HCT116 (cell line): ENCODE data around the gene NEURL2. TPM values are rescaled to one million over a fixed set of nuclear protein-coding genes. Genes with fewer than 3 reads are reported as not detected.

ENCODE experiments used
- ATAC-seq: fragments of 200-7000 bp; cut with Tn5 transposase; 2 replicates; pipeline ENCODE4 v1.9.1; 2020; ENCODE audit warnings: mild to moderate bottlenecking, moderate library complexity
- BruUV-seq: library from RNA; stranded (reverse); fragments of 400-500 nt; replicated peaks from 2 replicates; lab custom pipeline; 2021; lab: Mats Ljungman, UMichigan
- CTCF ChIA-PET: fragments of 300-600 bp; sonication (Branson Sonifier 250); formaldehyde crosslinking; loops from one replicate; lab custom pipeline; 2021; ENCODE audit warnings: antibody characterized with exemption; lab: Charles Lee
- POLR2A ChIA-PET: fragments of 300-600, 350-600 bp; sonication (Branson Sonifier 250); formaldehyde crosslinking; loops from one replicate; lab custom pipeline; 2021; ENCODE audit warnings: antibody characterized with exemption; lab: Charles Lee
- RAD21 ChIA-PET, 2 experiments: fragments of 300-600 bp; sonication (Branson Sonifier 250); formaldehyde crosslinking; loops; one replicate each; lab custom pipeline; 2023; ENCODE audit warnings: low total read pairs in 2 of 2; ENCODE audit not compliant: uncharacterized antibody in 2 of 2, unreplicated experiment in 2 of 2, low non-redundant PET in 1 of 2; lab: Charles Lee
- DNase-seq: peaks from one replicate; pipeline ENCODE4 v3.0.0-alpha.2; 2010; ENCODE audit warnings: low read depth, low spot score
- H2AFZ ChIP-seq: fragments of 200-600 bp; shearing (Covaris generic), sonication (generic); 2 replicates; pipeline ENCODE4 v1.6.1; 2017; ENCODE audit warnings: low read depth, mixed run types, mixed read lengths, antibody characterized with exemption, low read length; ENCODE audit not compliant: poor library complexity, severe bottlenecking
- H3K27ac ChIP-seq: 2 replicates; pipeline ENCODE4 v1.5.1; 2012; ENCODE audit warnings: low read depth, low read length
- H3K27me3 ChIP-seq: fragments of 200-600 bp; sonication (generic); 2 replicates; pipeline ENCODE4 v1.6.1; 2016; ENCODE audit warnings: mixed run types, low read length, mixed read lengths; ENCODE audit not compliant: insufficient read depth
- H3K36me3 ChIP-seq, 2 experiments: fragments of 200-500 bp in 1 of 2; fragments of 200-600 bp in 1 of 2; sonication (Bioruptor generic) in 1 of 2; sonication (generic) in 1 of 2; 2 replicates each; pipeline versions ENCODE4 v1.5.1 to v1.6.1; 2014 to 2016; ENCODE audit warnings: low read length in 2 of 2, inconsistent platforms in 1 of 2, mixed read lengths in 1 of 2, mixed run types in 1 of 2; ENCODE audit not compliant: insufficient read depth in 2 of 2, control insufficient read depth in 1 of 2
- H3K4me1 ChIP-seq, 2 experiments: fragments of 200-600 bp in 1 of 2; sonication (generic) in 1 of 2; 2 replicates each; pipeline versions ENCODE4 v1.5.1 to v1.6.1; 2012 to 2017; ENCODE audit warnings: low read length in 2 of 2, inconsistent platforms in 1 of 2, mild to moderate bottlenecking in 1 of 2, mixed read lengths in 1 of 2, mixed run types in 1 of 2, moderate library complexity in 1 of 2; ENCODE audit not compliant: insufficient read depth in 2 of 2, control insufficient read depth in 1 of 2
- H3K4me2 ChIP-seq: fragments of 200-600 bp; sonication (generic); 2 replicates; pipeline ENCODE4 v1.6.1; 2017; ENCODE audit warnings: mixed run types, low read length, mixed read lengths
- H3K4me3 ChIP-seq, 2 experiments: fragments of 200-600 bp in 1 of 2; sonication (generic) in 1 of 2; replicated peaks in 1 of 2; 2 replicates each; pipeline ENCODE4 v1.5.1; 2011 to 2016; ENCODE audit warnings: low read length in 2 of 2, control low read depth in 1 of 2, low read depth in 1 of 2, mild to moderate bottlenecking in 1 of 2, mixed read lengths in 1 of 2, mixed run types in 1 of 2
- H3K79me2 ChIP-seq: fragments of 200-600 bp; sonication (generic); 2 replicates; pipeline ENCODE4 v1.6.1; 2017; ENCODE audit warnings: mild to moderate bottlenecking, mixed run types, low read length, moderate library complexity, mixed read lengths; ENCODE audit not compliant: insufficient read depth
- H3K9ac ChIP-seq: fragments of 200-600 bp; sonication (generic); 2 replicates; pipeline ENCODE4 v1.6.1; 2016; ENCODE audit warnings: low read length, mixed read lengths
- H3K9me2 ChIP-seq: fragments of 200-600 bp; sonication (generic), shearing (Covaris generic); 2 replicates; pipeline ENCODE4 v1.6.1; 2017; ENCODE audit warnings: mixed run types, mild to moderate bottlenecking, moderate library complexity; ENCODE audit not compliant: insufficient read depth
- H3K9me3 ChIP-seq, 2 experiments: fragments of 200-500 bp in 1 of 2; fragments of 200-600 bp in 1 of 2; sonication (Bioruptor generic) in 1 of 2; sonication (generic) in 1 of 2; 2 replicates each; pipeline ENCODE4 v1.6.1; 2014 to 2017; ENCODE audit warnings: low read length in 2 of 2, mixed read lengths in 2 of 2, inconsistent platforms in 1 of 2, low read depth in 1 of 2, mild to moderate bottlenecking in 1 of 2, mixed run types in 1 of 2, moderate library complexity in 1 of 2; ENCODE audit not compliant: control insufficient read depth in 1 of 2, insufficient read depth in 1 of 2
- H4K20me1 ChIP-seq: fragments of 200-600 bp; sonication (generic), shearing (Covaris generic); 2 replicates; pipeline ENCODE4 v1.6.1; 2017; ENCODE audit warnings: mixed run types, mild to moderate bottlenecking, moderate library complexity; ENCODE audit not compliant: insufficient read depth
- CBX3 ChIP-seq: IDR thresholded peaks from 2 replicates; pipeline ENCODE4 v1.6.1; 2012; ENCODE audit warnings: low read depth
- EZH2 ChIP-seq: fragments of 200-600 bp; sonication (generic); IDR thresholded peaks from 2 replicates; pipeline ENCODE4 v1.6.1; 2017; ENCODE audit warnings: antibody characterized with exemption, mixed run types
- JUND ChIP-seq: IDR thresholded peaks from 2 replicates; pipeline ENCODE4 v1.6.1; 2012
- POLR2AphosphoS5 ChIP-seq: IDR thresholded peaks from 2 replicates; pipeline ENCODE4 v1.6.1; 2011; ENCODE audit warnings: mild to moderate bottlenecking, low read depth, low read length, moderate library complexity
- SIN3A ChIP-seq: IDR thresholded peaks from 2 replicates; pipeline ENCODE4 v1.6.1; 2012; ENCODE audit warnings: low read depth
- ZBTB33 ChIP-seq: IDR thresholded peaks from 2 replicates; pipeline ENCODE4 v1.6.1; 2011; ENCODE audit warnings: mild to moderate bottlenecking, low read length, moderate library complexity; ENCODE audit not compliant: insufficient replicate concordance; ENCODE audit errors: extremely low read depth
- ZFX ChIP-seq: fragments of 450-650 bp; IDR thresholded peaks from 2 replicates; pipeline ENCODE4 v1.6.1; 2017
- intact Hi-C: fragments of 100-400 bp; cut with micrococcal nuclease; formaldehyde crosslinking; loops from 2 replicates; pipeline ENCODE4 v1.10.0; 2022
- total RNA-seq: library from RNA; stranded (reverse); gene quantifications from one replicate; pipeline ENCODE4 v1.2.1, GENCODE V29; 2021; ENCODE audit not compliant: unreplicated experiment
- TF ChIP-seq, protein P1 (sequence below): IDR thresholded peaks from 2 replicates; pipeline ENCODE4 v1.6.1; 2012; ENCODE audit warnings: low read depth

NEURL2 gene
- total RNA-seq, 1 experiment from 2014 or later, result 0.96 TPM

DNA sequence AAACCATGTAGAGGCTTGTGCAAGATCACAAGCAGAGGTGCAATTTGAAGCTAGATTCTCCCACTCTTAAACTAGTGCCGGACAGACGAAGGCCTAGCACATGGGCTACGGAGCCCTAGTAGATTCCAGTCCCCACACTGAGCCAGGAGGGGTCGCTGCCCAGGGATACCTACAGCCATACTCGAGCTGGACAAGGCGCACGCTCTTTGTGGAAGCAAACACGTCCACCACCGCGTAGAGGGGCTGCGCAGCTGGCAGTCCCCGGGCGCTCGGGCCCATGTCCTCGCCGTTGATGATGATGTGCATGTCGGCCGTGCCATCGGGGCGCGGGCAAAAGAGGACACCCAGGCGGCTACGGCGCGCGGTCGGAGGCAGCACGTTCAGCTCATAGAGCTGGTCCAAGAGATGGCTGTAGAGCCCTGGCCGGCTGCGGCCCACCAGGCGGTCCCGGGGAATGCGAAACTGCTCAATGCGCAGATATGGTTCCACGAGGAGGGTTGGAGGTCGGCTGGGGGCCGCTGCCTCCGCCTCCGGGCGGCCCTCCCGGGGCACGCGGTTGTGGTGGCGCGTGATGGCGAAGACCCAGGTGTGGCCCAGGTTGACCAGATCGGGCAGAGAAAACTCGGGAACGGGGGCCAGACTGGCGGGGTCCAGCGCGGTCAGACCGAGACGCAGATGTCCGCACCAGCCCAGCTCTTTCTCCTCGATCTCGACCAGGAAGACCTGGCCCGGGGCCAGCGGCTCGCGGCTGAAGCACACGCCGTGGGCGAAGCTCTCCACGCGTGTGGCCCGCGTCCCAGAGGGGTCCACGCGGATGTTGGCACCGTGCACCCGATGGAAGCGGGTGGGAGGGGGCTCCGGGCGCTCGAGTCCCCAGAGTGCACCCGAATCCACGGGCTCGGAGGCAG lies 677 bp downstream of the NEURL2 start:
- ChIA-PET CTCF (no interaction called here), RAD21 (no interaction called here), POLR2A (no interaction called here)
- H3K9me3 ChIP-seq, result no peaks in the 10 kb centered on the region
- intact Hi-C loops, result no loop called here
- H3K27ac ChIP-seq, result peak overlapping the region; percentile 77; the same call in 1 of the 2 replicates
- DNase-seq, result no peak
- H3K79me2 ChIP-seq, result peaks cover 4% of the 10 kb centered on the region; the same call in 1 of the 2 replicates
- no peaks in the 10 kb centered on the region for H3K9me2 ChIP-seq
- H3K36me3 ChIP-seq, result peaks cover 6 to 21% of the 10 kb centered on the region in 2 experiments; a peak in 3 of 4 replicates
- H3K4me2 ChIP-seq, result peak overlapping the region; percentile 99
- peak overlapping the region; percentile 76 for H3K9ac ChIP-seq
- H2AFZ ChIP-seq, result peak overlapping the region; percentile 80
- no peaks in the 10 kb centered on the region for H3K27me3 ChIP-seq
- no peak for ATAC-seq
- TSS peak; percentile 78 for BruUV-seq
- H3K4me3 ChIP-seq, result peak overlapping the region; percentile 83 to 93
- peaks cover 11 to 21% of the 10 kb centered on the region in 2 experiments for H3K4me1 ChIP-seq
- TF ChIP-seq EZH2 (no peak), JUND (no peak), ZBTB33 (no peak), ZFX (no peak), POLR2AphosphoS5 (no peak), CBX3 (no peak), SIN3A (no peak)
- TF ChIP-seq, protein P1, sequence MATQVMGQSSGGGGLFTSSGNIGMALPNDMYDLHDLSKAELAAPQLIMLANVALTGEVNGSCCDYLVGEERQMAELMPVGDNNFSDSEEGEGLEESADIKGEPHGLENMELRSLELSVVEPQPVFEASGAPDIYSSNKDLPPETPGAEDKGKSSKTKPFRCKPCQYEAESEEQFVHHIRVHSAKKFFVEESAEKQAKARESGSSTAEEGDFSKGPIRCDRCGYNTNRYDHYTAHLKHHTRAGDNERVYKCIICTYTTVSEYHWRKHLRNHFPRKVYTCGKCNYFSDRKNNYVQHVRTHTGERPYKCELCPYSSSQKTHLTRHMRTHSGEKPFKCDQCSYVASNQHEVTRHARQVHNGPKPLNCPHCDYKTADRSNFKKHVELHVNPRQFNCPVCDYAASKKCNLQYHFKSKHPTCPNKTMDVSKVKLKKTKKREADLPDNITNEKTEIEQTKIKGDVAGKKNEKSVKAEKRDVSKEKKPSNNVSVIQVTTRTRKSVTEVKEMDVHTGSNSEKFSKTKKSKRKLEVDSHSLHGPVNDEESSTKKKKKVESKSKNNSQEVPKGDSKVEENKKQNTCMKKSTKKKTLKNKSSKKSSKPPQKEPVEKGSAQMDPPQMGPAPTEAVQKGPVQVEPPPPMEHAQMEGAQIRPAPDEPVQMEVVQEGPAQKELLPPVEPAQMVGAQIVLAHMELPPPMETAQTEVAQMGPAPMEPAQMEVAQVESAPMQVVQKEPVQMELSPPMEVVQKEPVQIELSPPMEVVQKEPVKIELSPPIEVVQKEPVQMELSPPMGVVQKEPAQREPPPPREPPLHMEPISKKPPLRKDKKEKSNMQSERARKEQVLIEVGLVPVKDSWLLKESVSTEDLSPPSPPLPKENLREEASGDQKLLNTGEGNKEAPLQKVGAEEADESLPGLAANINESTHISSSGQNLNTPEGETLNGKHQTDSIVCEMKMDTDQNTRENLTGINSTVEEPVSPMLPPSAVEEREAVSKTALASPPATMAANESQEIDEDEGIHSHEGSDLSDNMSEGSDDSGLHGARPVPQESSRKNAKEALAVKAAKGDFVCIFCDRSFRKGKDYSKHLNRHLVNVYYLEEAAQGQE, result no peak
- no peaks in the 10 kb centered on the region for H4K20me1 ChIP-seq
